Measurements from ENCODE around the gene CD8A. TPM values are rescaled to one million over a fixed set of nuclear protein-coding genes. Genes with fewer than 3 reads are reported as not detected.

Gene CD8A
- total and polyA plus RNA-seq, 7 donors = 0.09 to 0.81 (median 0.27) TPM

DNA sequence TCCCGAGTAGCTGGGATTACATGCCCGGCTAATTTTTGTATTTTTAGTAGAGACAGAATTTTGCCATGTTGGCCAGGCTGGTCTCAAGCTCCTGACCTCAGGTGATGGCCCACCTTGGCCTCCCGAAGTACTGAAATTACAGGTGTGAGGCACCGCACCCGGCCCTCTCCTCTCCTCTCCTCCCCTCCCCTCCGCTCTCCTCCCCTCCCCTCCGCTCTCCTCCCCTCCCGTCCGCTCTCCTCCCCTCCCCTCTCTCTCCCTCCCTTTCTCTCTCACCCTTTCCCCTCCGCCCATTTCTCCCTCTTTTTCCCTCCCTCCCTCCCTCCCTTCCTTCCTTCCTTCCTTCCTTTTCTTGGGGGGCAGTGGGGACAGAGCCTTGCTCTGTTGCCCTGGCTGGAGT, 42.6 kb upstream of the CD8A start:
- DNase-seq = no peak
- WGBS, 3 donors = 63 to 74% (median 71%) methylated on average over 5 to 8 of the region's 10 CpGs
- Histone ChIP-seq H3K27me3 (ENCODE audit: insufficient read depth in 3 of 3, low read length in 2 of 3) (no peaks in the 10 kb centered on the region), H3K27ac (no peak overlapping the region), H3K4me3 (no peak overlapping the region), H3K4me1 (no peaks in the 10 kb centered on the region), H3K9me3 (no peaks in the 10 kb centered on the region), H3K36me3 (ENCODE audit: insufficient read depth in 1 of 2, low read depth in 1 of 2) (no peaks in the 10 kb centered on the region)
- intact Hi-C loops (cut with DNase I) = no loop called here
- no peak for ATAC-seq
- TF ChIP-seq, protein P1, sequence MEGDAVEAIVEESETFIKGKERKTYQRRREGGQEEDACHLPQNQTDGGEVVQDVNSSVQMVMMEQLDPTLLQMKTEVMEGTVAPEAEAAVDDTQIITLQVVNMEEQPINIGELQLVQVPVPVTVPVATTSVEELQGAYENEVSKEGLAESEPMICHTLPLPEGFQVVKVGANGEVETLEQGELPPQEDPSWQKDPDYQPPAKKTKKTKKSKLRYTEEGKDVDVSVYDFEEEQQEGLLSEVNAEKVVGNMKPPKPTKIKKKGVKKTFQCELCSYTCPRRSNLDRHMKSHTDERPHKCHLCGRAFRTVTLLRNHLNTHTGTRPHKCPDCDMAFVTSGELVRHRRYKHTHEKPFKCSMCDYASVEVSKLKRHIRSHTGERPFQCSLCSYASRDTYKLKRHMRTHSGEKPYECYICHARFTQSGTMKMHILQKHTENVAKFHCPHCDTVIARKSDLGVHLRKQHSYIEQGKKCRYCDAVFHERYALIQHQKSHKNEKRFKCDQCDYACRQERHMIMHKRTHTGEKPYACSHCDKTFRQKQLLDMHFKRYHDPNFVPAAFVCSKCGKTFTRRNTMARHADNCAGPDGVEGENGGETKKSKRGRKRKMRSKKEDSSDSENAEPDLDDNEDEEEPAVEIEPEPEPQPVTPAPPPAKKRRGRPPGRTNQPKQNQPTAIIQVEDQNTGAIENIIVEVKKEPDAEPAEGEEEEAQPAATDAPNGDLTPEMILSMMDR (IDR thresholded peaks at IDR 0.05) = no peak

GRCh38 chr2:86832334-86833096, 41.8 kb upstream of the CD8A start:
- Histone ChIP-seq H3K9me3 (no peaks in the 10 kb centered on the region), H3K4me1 (no peaks in the 10 kb centered on the region), H3K4me3 (no peak overlapping the region), H3K36me3 (ENCODE audit: insufficient read depth in 1 of 2, low read depth in 1 of 2) (no peaks in the 10 kb centered on the region), H3K27me3 (ENCODE audit: insufficient read depth in 3 of 3, low read length in 2 of 3) (no peaks in the 10 kb centered on the region), H3K27ac (no peak overlapping the region)
- TF ChIP-seq, protein P1 (IDR thresholded peaks at IDR 0.05) = no peak
- WGBS, 3 donors = 60 to 69% (median 68%) methylated on average over 7 of the region's 7 CpGs
- ATAC-seq = no peak
- DNase-seq = no peak
- intact Hi-C loops (cut with DNase I) = no loop called here

DNA sequence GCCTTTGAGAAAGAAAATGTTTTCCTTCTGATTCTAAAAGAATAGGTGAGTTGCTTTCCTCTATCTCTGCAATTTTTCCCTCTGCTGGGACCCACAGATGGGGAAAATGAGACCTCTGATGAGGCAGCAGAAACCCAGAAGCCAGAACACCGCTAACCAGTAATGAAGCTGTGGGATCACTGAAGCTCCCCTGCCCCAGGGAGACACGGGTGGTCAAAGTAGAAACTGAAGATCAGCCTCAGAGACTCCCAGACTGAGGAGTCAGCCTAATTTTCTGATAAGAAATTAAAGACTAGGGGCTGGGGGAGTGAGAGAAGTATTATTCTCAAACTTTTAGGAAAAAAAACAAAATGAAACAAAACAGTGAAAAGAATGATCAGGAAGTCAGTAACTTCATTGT, 40.8 kb upstream of the CD8A start:
- H3K4me3 ChIP-seq = no peak overlapping the region
- TF ChIP-seq, protein P1 (IDR thresholded peaks at IDR 0.05) = no peak
- 30 to 49% (median 34%) methylated on average over 2 of the region's 2 CpGs for WGBS, 3 donors
- ATAC-seq = no peak
- DNase-seq = no peak
- H3K36me3 ChIP-seq (ENCODE audit: insufficient read depth in 1 of 2, low read depth in 1 of 2) = no peaks in the 10 kb centered on the region
- no peaks in the 10 kb centered on the region for H3K27me3 ChIP-seq (ENCODE audit: insufficient read depth in 3 of 3, low read length in 2 of 3)
- H3K4me1 ChIP-seq = no peaks in the 10 kb centered on the region
- intact Hi-C loops (cut with DNase I) = no loop called here
- no peak overlapping the region for H3K27ac ChIP-seq
- H3K9me3 ChIP-seq = no peaks in the 10 kb centered on the region

GRCh38 chr2:86826951-86827350, 36.2 kb upstream of the CD8A start:
- no peak for ATAC-seq
- H3K36me3 ChIP-seq (ENCODE audit: insufficient read depth in 1 of 2, low read depth in 1 of 2) = no peaks in the 10 kb centered on the region
- H3K4me1 ChIP-seq = no peaks in the 10 kb centered on the region
- H3K9me3 ChIP-seq = peaks cover 4% of the 10 kb centered on the region
- TF ChIP-seq, protein P1 (IDR thresholded peaks at IDR 0.05) = no peak
- no peak overlapping the region for H3K4me3 ChIP-seq
- WGBS, 3 donors = 76 to 91% (median 85%) methylated on average over 4 of the region's 4 CpGs
- H3K27ac ChIP-seq = no peak overlapping the region
- peaks cover 0 to 5% (median 2%) of the 10 kb centered on the region in 3 donors for H3K27me3 ChIP-seq (ENCODE audit: insufficient read depth in 3 of 3, low read length in 2 of 3)
- DNase-seq = no peak
- intact Hi-C loops (cut with DNase I) = no loop called here

Data from psoas muscle (tissue), 8 donors.